Mesenchymal stem cell (in vitro differentiated cells and primary cell): ENCODE data around the gene KLHL29.
A peak's percentile ranks its signal among the peaks of the same experiment; 100 is the strongest.

ENCODE experiments used
- DNase-seq: peaks from one replicate; pipeline ENCODE4 v3.0.0-alpha.2; 2013
- H2AFZ ChIP-seq: one replicate; pipeline ENCODE4 v1.6.1; 2013; ENCODE audit warnings: low read depth, mild to moderate bottlenecking, control low read depth, inconsistent platforms, low read length, moderate library complexity
- H2AK5ac ChIP-seq: 2 replicates; pipeline ENCODE4 v1.6.1; 2013; ENCODE audit warnings: low read length, moderate library complexity, mild to moderate bottlenecking, inconsistent platforms; ENCODE audit not compliant: severe bottlenecking
- H2BK120ac ChIP-seq: one replicate; pipeline ENCODE4 v1.6.1; 2013; ENCODE audit warnings: low read depth, mild to moderate bottlenecking, inconsistent platforms, low read length, moderate library complexity
- H2BK12ac ChIP-seq, 2 experiments: one replicate each; pipeline ENCODE4 v1.6.1; 2013; ENCODE audit warnings: inconsistent platforms in 2 of 2, low read length in 2 of 2, mild to moderate bottlenecking in 2 of 2, moderate library complexity in 2 of 2, control low read depth in 1 of 2
- H2BK15ac ChIP-seq: one replicate; pipeline ENCODE4 v1.6.1; 2013; ENCODE audit warnings: mild to moderate bottlenecking, low read depth, inconsistent platforms; ENCODE audit not compliant: poor library complexity, severe bottlenecking
- H2BK5ac ChIP-seq: 2 replicates; pipeline ENCODE4 v1.6.1; 2013; ENCODE audit warnings: low read depth, mild to moderate bottlenecking, low read length, control low read depth, inconsistent platforms; ENCODE audit not compliant: poor library complexity, severe bottlenecking
- H3K14ac ChIP-seq, 2 experiments: one replicate each; pipeline ENCODE4 v1.6.1; 2013; ENCODE audit warnings: inconsistent platforms in 2 of 2, low read length in 2 of 2, control low read depth in 1 of 2, mild to moderate bottlenecking in 1 of 2, moderate library complexity in 1 of 2
- H3K18ac ChIP-seq, 2 experiments: one replicate each; pipeline ENCODE4 v1.6.1; 2013; ENCODE audit warnings: inconsistent platforms in 2 of 2, low read length in 2 of 2, control low read depth in 1 of 2, low read depth in 1 of 2, mild to moderate bottlenecking in 1 of 2
- H3K23ac ChIP-seq, 2 experiments: one replicate each; pipeline ENCODE4 v1.6.1; 2013; ENCODE audit warnings: inconsistent platforms in 2 of 2, low read length in 2 of 2, mild to moderate bottlenecking in 2 of 2, moderate library complexity in 2 of 2, control low read depth in 1 of 2
- H3K27ac ChIP-seq: 2 replicates; pipeline ENCODE4 v1.5.1; 2013; ENCODE audit warnings: mild to moderate bottlenecking, moderate library complexity, low read length, control low read depth, inconsistent platforms; ENCODE audit not compliant: poor library complexity, severe bottlenecking
- H3K27me3 ChIP-seq, 2 experiments: 2 replicates each; pipeline versions ENCODE4 v1.6.1 to v1.7.0; 2013; ENCODE audit warnings: low read length in 2 of 2, mild to moderate bottlenecking in 2 of 2, moderate library complexity in 2 of 2, control low read depth in 1 of 2, inconsistent platforms in 1 of 2; ENCODE audit not compliant: control insufficient read depth in 1 of 2, insufficient read depth in 1 of 2
- H3K36me3 ChIP-seq, 2 experiments: 2 replicates each; pipeline versions ENCODE4 v1.6.1 to v1.7.0; 2013; ENCODE audit warnings: low read length in 2 of 2, control low read depth in 1 of 2, inconsistent platforms in 1 of 2, low read depth in 1 of 2, mild to moderate bottlenecking in 1 of 2; ENCODE audit not compliant: insufficient read depth in 2 of 2, control insufficient read depth in 1 of 2
- H3K4ac ChIP-seq, 2 experiments: one replicate each; pipeline ENCODE4 v1.6.1; 2013; ENCODE audit warnings: inconsistent platforms in 2 of 2, low read length in 2 of 2, mild to moderate bottlenecking in 2 of 2, moderate library complexity in 2 of 2, control low read depth in 1 of 2, low read depth in 1 of 2
- H3K4me1 ChIP-seq: 2 replicates; pipeline ENCODE4 v1.6.1; 2013; ENCODE audit warnings: low read depth, low read length, control low read depth; ENCODE audit not compliant: control insufficient read depth, insufficient read depth
- H3K4me2 ChIP-seq: 2 replicates; pipeline ENCODE4 v1.6.1; 2013; ENCODE audit warnings: low read length, mild to moderate bottlenecking, inconsistent platforms; ENCODE audit not compliant: poor library complexity, severe bottlenecking
- H3K4me3 ChIP-seq, 2 experiments: 2 replicates each; pipeline versions ENCODE4 v1.5.1 to v1.7.0; 2013; ENCODE audit warnings: low read length in 2 of 2, mild to moderate bottlenecking in 2 of 2, control low read depth in 1 of 2, low read depth in 1 of 2; ENCODE audit not compliant: insufficient read depth in 1 of 2
- H3K79me1 ChIP-seq: replicated peaks from 2 replicates; pipeline ENCODE4 v1.6.1; 2013; ENCODE audit warnings: mild to moderate bottlenecking, control low read depth, low read length, inconsistent platforms; ENCODE audit not compliant: poor library complexity, severe bottlenecking
- H3K9ac ChIP-seq: 2 replicates; pipeline ENCODE4 v1.7.0; 2013; ENCODE audit warnings: mild to moderate bottlenecking, low read length, moderate library complexity
- H3K9me3 ChIP-seq: 2 replicates; pipeline ENCODE4 v1.7.0; 2013; ENCODE audit warnings: mild to moderate bottlenecking, low read length; ENCODE audit not compliant: control insufficient read depth
- H4K8ac ChIP-seq: one replicate; pipeline ENCODE4 v1.6.1; 2013; ENCODE audit warnings: inconsistent platforms, mild to moderate bottlenecking, low read length, moderate library complexity
- H4K91ac ChIP-seq: one replicate; pipeline ENCODE4 v1.6.1; 2013; ENCODE audit warnings: mild to moderate bottlenecking, low read length, inconsistent platforms
- WGBS: methylation state at CpG from one replicate; pipeline ENCODE4 v1.1.7; 2013; ENCODE audit warnings: mixed read lengths; 5-methylcytosine and 5-hydroxymethylcytosine counted together

Gene KLHL29

DNA sequence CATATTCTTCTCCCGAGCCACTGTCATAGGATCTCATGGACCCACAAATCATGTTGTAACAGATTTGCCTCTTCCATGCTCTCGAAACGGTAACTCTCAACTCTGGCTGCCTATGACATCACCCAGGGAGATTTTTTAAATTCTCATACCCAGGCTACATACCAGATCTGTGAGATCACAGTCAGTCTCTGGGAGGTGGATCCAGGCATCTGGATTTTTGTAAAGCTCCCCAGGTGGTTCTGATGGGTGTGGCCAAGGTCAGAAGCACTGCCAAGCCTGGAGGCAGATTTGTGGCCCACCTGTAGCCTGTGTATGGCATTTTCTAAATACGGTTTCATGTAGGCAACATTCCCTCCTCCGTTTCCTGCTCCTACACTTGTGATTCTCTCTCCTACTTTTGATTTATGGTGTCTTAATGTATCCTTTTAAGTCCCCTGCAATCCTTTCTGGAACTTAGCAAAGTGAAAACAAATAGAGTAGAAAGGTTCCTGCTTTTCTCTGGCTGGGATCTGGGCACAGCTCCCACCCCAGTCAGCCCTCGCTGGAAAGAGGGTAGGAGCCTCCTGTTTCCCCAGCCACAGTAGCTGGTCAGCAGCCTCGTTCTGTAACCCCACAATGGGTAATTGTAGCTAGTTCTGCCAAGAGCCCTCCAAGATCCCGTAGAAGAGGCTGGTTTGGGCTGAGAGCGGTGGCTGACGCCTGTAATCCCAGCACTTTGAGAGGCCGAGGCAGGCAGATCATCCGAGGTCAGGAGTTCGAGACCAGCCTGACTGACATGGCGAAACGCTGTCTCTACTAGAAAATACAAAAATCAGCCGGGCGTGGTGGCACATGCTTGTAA, 96.2 kb downstream of the KLHL29 start:
- WGBS: 58% methylated on average over 15 of the region's 17 CpGs
- Histone ChIP-seq H2BK120ac (no peak overlapping the region), H3K14ac (no peak overlapping the region), H4K91ac (no peak overlapping the region), H2BK5ac (peak overlapping the region; percentile 75), H3K4me2 (no peak overlapping the region), H3K27ac (peak overlapping the region; percentile 74), H2BK15ac (no peak overlapping the region), H3K36me3 (peaks cover 7 to 14% of the 10 kb centered on the region in 2 experiments), H2AFZ (no peak overlapping the region), H2AK5ac (peak overlapping the region; percentile 82), H2BK12ac (peak overlapping the region in 1 of 2 experiments; percentile 17), H3K4me1 (peaks cover 21% of the 10 kb centered on the region), H3K27me3 (peaks cover 0 to 7% of the 10 kb centered on the region in 2 experiments), H3K9ac (peak overlapping the region; percentile 3), H3K4me3 (no peak overlapping the region), H3K23ac (no peak overlapping the region), H3K4ac (no peak overlapping the region), H3K18ac (peak overlapping the region in 1 of 2 experiments; percentile 11), H3K79me1 (no peaks in the 10 kb centered on the region), H3K9me3 (no peaks in the 10 kb centered on the region), H4K8ac (no peak overlapping the region)
- DNase-seq: peak; percentile 81

DNA sequence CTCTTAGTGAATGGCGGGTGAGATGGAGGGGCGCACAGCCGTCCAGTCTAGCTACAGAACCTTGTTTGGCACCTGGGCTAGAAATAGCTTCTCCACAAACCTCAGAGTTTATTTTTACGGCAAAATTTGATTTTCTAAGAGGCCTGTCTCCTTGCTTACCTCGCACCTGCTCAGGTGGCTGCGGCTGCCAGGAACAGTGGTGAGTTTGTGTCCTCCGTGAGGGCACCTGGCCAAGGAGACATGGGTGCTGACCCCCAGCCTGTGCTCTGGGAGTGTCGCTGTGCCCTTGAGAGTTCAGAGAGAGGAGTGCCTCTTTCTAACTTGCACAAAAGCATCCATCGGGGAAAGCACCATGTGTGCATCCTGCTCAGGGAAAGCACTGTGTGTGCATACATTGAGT, 97.2 kb downstream of the KLHL29 start:
- Histone ChIP-seq H3K27ac (no peak overlapping the region), H2AFZ (no peak overlapping the region), H3K9me3 (no peaks in the 10 kb centered on the region), H3K79me1 (no peaks in the 10 kb centered on the region), H2AK5ac (peak overlapping the region; percentile 37), H3K14ac (no peak overlapping the region), H3K4me1 (peaks cover 29% of the 10 kb centered on the region), H2BK15ac (no peak overlapping the region), H3K23ac (no peak overlapping the region), H3K4me3 (no peak overlapping the region), H2BK5ac (no peak overlapping the region), H2BK12ac (no peak overlapping the region), H4K91ac (no peak overlapping the region), H3K36me3 (peaks cover 7 to 8% of the 10 kb centered on the region in 2 experiments), H3K27me3 (peaks cover 0 to 7% of the 10 kb centered on the region in 2 experiments), H3K4ac (no peak overlapping the region), H4K8ac (no peak overlapping the region), H2BK120ac (no peak overlapping the region), H3K9ac (no peak overlapping the region), H3K18ac (no peak overlapping the region), H3K4me2 (no peak overlapping the region)
- no peak for DNase-seq
- WGBS: 91% methylated on average over 8 of the region's 9 CpGs

DNA sequence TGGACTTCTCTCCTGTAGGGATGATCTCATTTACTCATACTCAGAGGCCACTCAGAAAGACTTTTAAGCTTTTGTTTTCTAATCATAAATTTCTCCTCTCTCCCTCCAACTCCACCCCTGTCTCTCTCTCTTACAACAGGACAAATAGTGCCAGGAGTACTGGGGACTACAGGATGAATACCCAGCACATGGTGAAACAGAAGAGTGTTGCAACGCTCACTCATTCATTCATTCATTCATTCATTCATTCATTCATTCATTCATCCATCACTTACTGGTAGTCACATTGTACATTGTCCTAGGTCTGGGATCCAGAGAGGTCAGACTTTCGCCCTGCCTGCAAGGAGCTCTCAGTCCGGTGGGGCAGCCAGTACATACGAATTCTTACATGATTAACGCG, 97.6 kb downstream of the KLHL29 start:
- H2BK120ac ChIP-seq: no peak overlapping the region
- no peak for DNase-seq
- peaks cover 34% of the 10 kb centered on the region for H3K4me1 ChIP-seq
- no peak overlapping the region for H3K14ac ChIP-seq
- H3K23ac ChIP-seq: no peak overlapping the region
- H3K27me3 ChIP-seq: peaks cover 0 to 7% of the 10 kb centered on the region in 2 experiments
- no peak overlapping the region for H2AK5ac ChIP-seq
- H3K4me3 ChIP-seq: no peak overlapping the region
- H2BK5ac ChIP-seq: no peak overlapping the region
- no peak overlapping the region for H2AFZ ChIP-seq
- H3K4me2 ChIP-seq: no peak overlapping the region
- H4K8ac ChIP-seq: no peak overlapping the region
- no peak overlapping the region for H2BK15ac ChIP-seq
- H3K27ac ChIP-seq: no peak overlapping the region
- H3K9ac ChIP-seq: no peak overlapping the region
- no peak overlapping the region for H3K18ac ChIP-seq
- no peaks in the 10 kb centered on the region for H3K9me3 ChIP-seq
- H4K91ac ChIP-seq: no peak overlapping the region
- no peaks in the 10 kb centered on the region for H3K79me1 ChIP-seq
- WGBS: 92% methylated on average over 6 of the region's 6 CpGs
- H3K36me3 ChIP-seq: peaks cover 4% of the 10 kb centered on the region in 2 experiments
- no peak overlapping the region for H3K4ac ChIP-seq
- H2BK12ac ChIP-seq: no peak overlapping the region

DNA sequence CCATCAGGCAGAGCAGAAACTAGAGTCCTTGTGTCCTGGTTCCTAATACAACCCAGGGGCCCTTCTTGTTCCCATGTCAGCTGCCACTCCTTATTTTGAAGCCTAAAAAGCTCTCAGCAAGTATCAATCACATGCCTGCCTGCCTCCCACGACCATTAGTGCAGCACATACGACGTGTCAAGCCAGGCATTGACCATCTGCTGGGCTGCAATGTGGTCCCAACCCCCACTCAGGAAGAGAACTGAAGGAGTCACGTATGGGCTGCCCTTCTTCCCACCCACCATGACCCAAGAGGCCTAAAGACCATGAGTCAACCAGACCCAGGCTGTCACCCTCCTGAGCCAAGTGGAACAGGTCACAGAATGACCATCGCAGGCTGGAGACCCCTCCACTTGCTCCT, 98.8 kb downstream of the KLHL29 start:
- DNase-seq: no peak
- peak overlapping the region in 1 of 2 experiments; percentile 16 for H3K18ac ChIP-seq
- H3K9ac ChIP-seq: no peak overlapping the region
- H2BK5ac ChIP-seq: no peak overlapping the region
- peaks cover 39% of the 10 kb centered on the region for H3K4me1 ChIP-seq
- no peak overlapping the region for H4K91ac ChIP-seq
- peaks cover 0 to 2% of the 10 kb centered on the region in 2 experiments for H3K36me3 ChIP-seq
- no peak overlapping the region for H3K4me2 ChIP-seq
- no peak overlapping the region for H3K4ac ChIP-seq
- peak overlapping the region in 1 of 2 experiments; percentile 67 for H3K23ac ChIP-seq
- H3K9me3 ChIP-seq: no peaks in the 10 kb centered on the region
- H3K27me3 ChIP-seq: peaks cover 0 to 7% of the 10 kb centered on the region in 2 experiments
- H3K79me1 ChIP-seq: no peaks in the 10 kb centered on the region
- no peak overlapping the region for H2BK15ac ChIP-seq
- H3K27ac ChIP-seq: no peak overlapping the region
- no peak overlapping the region for H4K8ac ChIP-seq
- no peak overlapping the region for H2AK5ac ChIP-seq
- H2BK120ac ChIP-seq: no peak overlapping the region
- peak overlapping the region in 1 of 2 experiments; percentile 23 for H3K14ac ChIP-seq
- H3K4me3 ChIP-seq: no peak overlapping the region
- WGBS: 38% methylated on average over 4 of the region's 5 CpGs
- no peak overlapping the region for H2BK12ac ChIP-seq
- H2AFZ ChIP-seq: no peak overlapping the region
